ENCODE measurements around the gene BRAT1.
"Not testable (repeated sequence)": the region's sequence is repeated elsewhere in the genome, so short reads cannot be mapped to it uniquely, and the experiment has no call there.

The BRAT1 gene

DNA sequence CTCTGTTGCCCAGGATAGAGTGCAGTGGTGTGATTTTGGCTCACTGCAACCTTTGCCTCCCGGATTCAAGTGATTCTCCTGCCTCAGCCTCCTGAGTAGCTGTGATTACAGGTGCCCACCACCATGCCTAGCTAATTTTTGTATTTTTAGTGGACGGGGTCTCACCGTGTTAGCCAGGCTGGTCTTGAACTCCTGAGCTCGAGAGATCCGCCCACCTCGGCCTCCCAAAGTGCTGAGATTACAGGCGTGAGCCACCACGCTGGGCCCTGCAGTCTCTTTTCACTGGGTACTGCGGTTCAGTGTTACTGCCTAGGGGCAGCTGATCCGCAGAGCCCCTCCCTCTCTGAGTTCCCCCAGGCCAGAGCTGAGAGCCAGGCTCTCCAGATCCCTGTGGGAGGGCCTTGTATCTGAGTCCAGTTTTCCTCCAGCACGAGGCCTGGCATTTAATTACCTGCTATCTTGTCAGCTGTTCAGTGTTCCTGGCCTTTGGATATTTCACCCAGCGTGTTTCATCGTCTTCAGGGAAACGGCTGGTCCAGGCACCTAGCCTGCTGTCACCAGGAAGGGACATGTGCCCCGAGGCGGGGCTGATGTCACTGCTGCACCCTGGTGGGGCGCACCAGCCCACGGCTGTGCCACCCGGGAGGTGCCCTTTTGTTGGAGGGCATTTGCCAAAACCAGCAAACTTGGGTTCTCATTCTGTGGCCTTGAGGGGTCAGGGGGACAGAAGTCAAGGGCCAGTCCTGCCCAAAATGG is 19.3 kb downstream of the BRAT1 start:
- DNase-seq = not testable (repeated sequence)

- DNase-seq = not testable (repeated sequence)
These were observed 21.1 kb downstream of the BRAT1 start for GRCh38 chr7:2534214-2534613.

- DNase-seq = not testable (repeated sequence)
These were observed 21.8 kb downstream of the BRAT1 start for GRCh38 chr7:2533566-2533965.

DNA sequence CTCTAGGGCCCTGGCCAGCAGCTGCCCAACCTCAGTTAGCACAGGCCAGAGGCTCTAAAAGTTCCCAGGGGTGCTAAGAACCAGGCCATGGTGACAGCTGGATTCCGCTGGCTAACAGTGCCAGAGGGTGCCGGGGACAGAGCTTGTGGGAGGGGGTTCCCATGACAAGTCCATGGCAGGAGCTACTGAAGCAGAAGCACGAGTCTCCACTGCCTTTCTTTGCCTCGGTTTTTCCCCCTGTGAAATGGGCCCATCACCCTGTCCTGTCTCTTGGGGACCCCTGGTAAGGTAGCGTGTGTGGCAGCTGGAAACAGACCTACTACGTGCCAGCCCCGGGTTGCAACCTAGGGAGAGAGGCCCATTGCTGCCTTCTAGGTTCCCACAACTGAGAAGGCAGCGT is 22.5 kb downstream of the BRAT1 start:
- not testable (repeated sequence) for DNase-seq

GRCh38 chr7:2532199-2532772 is 23.0 kb downstream of the BRAT1 start:
- DNase-seq = not testable (repeated sequence)

- not testable (repeated sequence) for DNase-seq
These were observed 23.6 kb downstream of the BRAT1 start for GRCh38 chr7:2531796-2532110.

GRCh38 chr7:2530994-2531795 is 24.1 kb downstream of the BRAT1 start:
- DNase-seq = not testable (repeated sequence)

DNA sequence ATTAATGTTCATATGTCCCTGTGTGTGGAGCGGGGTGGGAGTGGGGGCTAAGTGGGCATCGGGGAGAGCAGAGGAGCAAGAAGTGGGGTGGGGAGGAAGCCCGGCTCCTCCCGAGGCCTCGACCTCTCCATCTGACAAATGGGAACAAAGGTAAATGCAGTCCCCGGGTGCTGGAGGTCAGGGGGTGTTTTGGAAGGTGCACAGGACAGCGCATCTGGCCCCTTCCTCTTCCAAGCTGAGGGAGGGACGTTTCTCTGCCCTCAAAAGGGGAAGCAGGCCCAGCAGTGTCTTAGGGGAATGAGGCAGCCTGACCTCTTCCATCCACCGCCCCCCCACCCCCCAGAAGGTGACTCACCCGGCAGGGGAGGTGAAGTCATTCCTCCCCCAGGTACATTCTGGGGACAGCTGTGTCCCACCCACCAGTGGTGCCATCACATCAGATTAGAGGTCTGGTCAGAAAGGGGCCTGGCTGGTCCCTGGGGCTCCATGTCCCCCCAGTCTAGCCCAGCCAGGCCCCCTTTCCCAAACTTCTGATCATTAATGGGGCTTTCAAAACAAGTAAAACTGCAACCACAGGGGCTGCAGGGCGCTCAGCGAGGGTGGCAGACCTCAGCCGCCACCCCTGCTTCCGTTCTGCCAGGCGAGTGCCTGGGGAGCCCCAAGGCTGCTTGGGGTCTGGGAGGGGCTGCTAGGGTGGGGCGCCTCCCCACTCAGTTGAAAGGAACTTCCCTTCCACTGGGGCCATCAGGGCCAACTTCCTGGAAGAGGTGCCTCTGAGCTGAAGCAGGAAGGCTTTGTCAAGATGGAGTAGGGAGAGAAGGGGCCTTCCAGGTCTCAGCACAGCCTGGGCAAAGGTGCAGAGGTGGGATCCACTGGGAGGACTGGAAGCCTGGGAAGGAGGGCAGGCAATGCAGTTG is 25.0 kb downstream of the BRAT1 start:
- peak; percentile 90 for DNase-seq

- DNase-seq = peak; percentile 77
These were observed 25.9 kb downstream of the BRAT1 start for GRCh38 chr7:2529161-2530070.

DNA sequence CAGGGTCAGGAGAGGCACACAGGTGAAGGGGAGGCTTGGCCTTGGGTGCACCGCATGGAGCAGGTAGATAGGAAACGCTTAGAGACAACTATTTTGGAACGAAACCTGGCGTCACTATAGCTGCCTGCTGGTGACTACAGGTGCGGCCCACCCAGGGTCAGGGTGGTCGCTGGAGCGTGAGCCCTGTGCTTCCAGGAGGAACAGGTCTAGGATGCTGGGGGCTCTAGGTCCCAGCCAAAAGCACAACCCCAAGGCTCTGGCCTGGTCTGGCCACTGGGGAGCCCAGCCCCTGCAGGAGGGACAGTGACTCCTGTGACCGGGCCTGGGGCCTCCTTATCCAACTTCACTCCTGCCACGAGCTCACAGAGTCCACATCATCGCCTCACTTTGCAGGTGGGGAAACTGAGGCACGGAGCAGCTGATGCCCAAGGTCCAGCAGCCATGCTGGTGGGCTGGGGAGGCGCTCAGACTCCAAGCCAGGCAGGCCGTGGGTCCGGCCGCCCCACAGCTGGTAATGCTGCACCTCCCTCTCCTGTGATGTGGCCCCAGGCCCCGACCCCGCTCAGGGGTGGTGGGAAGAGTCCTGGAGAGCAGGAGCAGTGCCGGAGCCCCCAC is 26.7 kb downstream of the BRAT1 start:
- DNase-seq = no peak

- peak; percentile 56 for DNase-seq
These were observed 27.5 kb downstream of the BRAT1 start for GRCh38 chr7:2527505-2528467.

- DNase-seq = no peak
These were observed 28.4 kb downstream of the BRAT1 start for GRCh38 chr7:2526659-2527504.

DNA sequence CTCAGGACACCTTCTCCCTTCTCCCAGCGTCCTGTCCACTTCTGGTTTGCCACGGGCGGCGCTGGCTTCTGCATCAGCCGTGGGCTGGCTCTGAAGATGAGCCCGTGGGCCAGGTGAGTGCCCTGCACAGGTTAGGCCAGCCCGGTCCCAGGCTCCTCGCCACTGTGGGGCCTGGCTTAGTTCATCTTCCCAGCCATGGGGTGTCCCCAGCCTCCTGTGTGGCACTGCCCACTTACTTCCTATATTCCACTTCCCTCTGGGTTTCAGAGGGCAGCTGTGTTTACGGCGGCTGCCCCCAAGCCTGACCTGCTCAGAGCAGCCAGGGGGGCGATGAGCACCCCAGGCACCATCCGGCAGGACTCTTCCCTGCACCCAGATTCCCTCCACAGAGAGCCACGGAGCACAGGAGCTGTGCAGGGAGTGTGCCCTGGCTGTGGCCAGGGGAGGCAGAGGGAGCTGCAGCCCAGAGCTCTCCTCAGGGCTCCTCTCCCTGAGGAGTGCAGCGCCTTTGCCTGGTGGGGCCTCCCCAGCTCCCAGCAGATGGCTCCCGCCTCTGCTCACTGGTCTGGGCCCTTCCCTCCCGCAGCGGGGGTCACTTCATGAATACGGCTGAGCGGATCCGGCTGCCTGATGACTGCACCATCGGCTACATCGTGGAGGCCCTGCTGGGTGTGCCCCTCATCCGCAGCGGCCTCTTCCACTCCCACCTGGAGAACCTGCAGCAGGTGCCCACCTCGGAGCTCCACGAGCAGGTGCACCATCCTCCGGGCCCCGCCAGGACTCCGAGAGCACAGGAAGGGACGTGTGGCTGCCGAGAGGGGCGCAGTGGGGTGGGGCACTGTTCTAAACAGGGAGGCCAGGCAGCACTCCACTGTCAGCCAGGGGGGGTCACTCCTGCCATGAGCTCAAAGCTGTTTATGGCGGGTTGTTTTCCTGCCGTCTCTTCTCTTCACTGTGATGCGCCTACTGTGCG is 29.4 kb downstream of the BRAT1 start:
- no peak for DNase-seq

- no peak for DNase-seq
These were observed 30.3 kb downstream of the BRAT1 start for GRCh38 chr7:2524808-2525657.

DNA sequence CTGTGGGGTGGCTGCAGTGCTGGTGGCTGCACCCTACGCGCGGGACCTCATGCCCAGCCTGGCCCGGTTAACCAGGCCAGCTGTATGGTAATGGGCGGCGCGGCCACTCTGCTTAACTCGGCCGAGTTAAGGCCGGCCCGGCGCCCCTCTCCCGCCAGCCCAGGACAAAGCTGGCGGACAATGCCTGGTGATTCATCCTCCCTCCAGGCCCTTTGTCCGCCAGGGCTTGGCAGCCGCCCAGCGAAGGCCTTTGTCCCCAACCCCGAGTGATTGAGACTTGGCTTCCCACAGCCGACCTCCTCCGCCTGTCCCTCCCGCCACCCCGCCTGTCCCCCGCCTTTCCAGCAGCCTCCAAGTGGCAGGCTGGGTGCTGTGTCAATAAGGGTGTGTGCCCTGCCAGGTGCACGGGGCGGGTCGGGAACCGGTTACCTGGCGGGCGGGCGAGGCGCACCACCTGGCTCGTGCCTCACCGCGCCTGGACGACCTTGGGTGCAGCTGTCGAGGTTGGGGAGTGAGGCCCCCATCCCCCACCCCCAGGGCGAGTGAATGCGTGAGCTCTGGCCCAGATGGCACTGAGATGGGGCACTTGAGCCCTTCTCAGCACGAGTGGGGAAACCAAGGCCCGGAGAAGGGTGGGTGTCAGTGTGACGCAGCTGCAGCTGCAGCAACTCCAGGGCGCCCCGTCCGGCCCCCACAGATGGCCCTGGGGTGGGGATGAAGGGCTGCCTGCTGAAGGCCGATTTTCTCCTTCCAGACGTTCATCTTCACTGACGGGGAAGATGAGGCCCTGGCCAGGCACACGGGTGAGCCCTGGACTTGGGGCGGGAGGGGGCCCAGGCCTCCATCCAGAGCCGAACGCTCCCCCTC is 31.1 kb downstream of the BRAT1 start:
- no peak for DNase-seq

DNA sequence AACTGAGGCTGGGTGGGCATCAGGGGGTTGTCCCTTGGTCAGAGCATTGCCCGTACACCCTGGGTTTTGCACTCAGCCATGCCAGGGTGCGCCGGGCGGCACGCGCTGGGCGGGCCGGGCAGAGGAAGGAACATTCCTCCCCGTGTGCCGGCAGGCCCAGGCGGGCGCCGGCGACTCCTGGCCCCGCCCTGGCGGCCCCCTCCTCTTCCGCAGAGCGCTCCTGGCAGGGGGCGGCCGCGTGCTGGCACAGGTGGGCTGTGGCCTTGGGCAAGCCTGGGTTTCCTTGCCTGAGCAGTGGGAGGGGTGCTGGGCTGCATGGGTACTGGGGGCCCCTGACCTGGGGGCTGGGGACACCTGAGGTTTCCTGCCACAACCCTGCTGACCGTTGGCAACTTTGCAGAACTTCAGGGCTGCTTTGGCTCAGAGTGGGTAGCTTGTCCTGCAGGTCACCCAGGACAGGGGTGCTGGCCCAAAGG is 31.8 kb downstream of the BRAT1 start:
- no peak for DNase-seq
